Cardiac fibroblast (primary cell): ENCODE data around the gene KRTAP10-12.

Experiments used
- DNase-seq, 2 donors: peaks; one replicate each; pipeline versions ENCODE4 v3.0.0 to v3.0.0-alpha.2; 2010; ENCODE audit warnings: low read depth in 2 of 2
- H3K4me3 ChIP-seq, 2 donors: replicated peaks in 1 of 2; 1 replicate in 1 of 2; 2 replicates in 1 of 2; pipeline ENCODE4 v1.5.1; 2011; ENCODE audit warnings: low read depth in 2 of 2, low read length in 2 of 2, mild to moderate bottlenecking in 2 of 2, moderate library complexity in 1 of 2
- CTCF ChIP-seq: IDR thresholded peaks from one replicate; pipeline ENCODE4 v1.5.1; 2011; ENCODE audit warnings: low read depth, mild to moderate bottlenecking, low read length, inconsistent platforms

The KRTAP10-12 gene

GRCh38 chr21:44730028-44730395 lies 33.0 kb downstream of the KRTAP10-12 start:
- no peak overlapping the region for H3K4me3 ChIP-seq
- DNase-seq = no peak
- no peak for TF ChIP-seq CTCF

- H3K4me3 ChIP-seq = no peak overlapping the region
- no peak for DNase-seq
- TF ChIP-seq CTCF = no peak
These were observed 34.1 kb downstream of the KRTAP10-12 start for GRCh38 chr21:44730951-44731579.

- DNase-seq = no peak
- no peak overlapping the region for H3K4me3 ChIP-seq
- no peak for TF ChIP-seq CTCF
These were observed 35.3 kb downstream of the KRTAP10-12 start for GRCh38 chr21:44732263-44732662.

- H3K4me3 ChIP-seq = no peak overlapping the region
- DNase-seq = no peak
- no peak for TF ChIP-seq CTCF
These were observed 36.0 kb downstream of the KRTAP10-12 start for GRCh38 chr21:44732956-44733355.

GRCh38 chr21:44734026-44734745 lies 37.2 kb downstream of the KRTAP10-12 start:
- no peak for TF ChIP-seq CTCF
- H3K4me3 ChIP-seq = no peak overlapping the region
- DNase-seq = no peak

- no peak for DNase-seq
- TF ChIP-seq CTCF = no peak
- no peak overlapping the region for H3K4me3 ChIP-seq
These were observed 37.9 kb downstream of the KRTAP10-12 start for GRCh38 chr21:44734841-44735240.
